Hypothalamus (tissue), 51 donors: ENCODE data around the gene TAF5.
"Not testable (repeated sequence)": the region's sequence is repeated elsewhere in the genome, so short reads cannot be mapped to it uniquely, and the experiment has no call there.

Source experiments
- DNase-seq, 51 donors: peaks; one replicate each; lab custom pipeline; 2025; lab: John Stamatoyannopoulos, UW

The TAF5 gene

GRCh38 chr10:103397191-103397825 lies 29.5 kb downstream of the TAF5 start:
- DNase-seq, result no peak

GRCh38 chr10:103413564-103413963 lies 45.8 kb downstream of the TAF5 start:
- DNase-seq, result no peak

GRCh38 chr10:103415581-103415980 lies 47.8 kb downstream of the TAF5 start:
- DNase-seq, result no peak

GRCh38 chr10:103416436-103417147 lies 48.8 kb downstream of the TAF5 start:
- DNase-seq, result peak in 26 of 51 donors; percentile 1 to 56 (median 16)

- not testable (repeated sequence) for DNase-seq
Observed at GRCh38 chr10:103417148-103417469, 49.3 kb downstream of the TAF5 start.

GRCh38 chr10:103417601-103418000 lies 49.8 kb downstream of the TAF5 start:
- DNase-seq, result no peak

GRCh38 chr10:103419101-103419500 lies 51.3 kb downstream of the TAF5 start:
- DNase-seq, result no peak

GRCh38 chr10:103423748-103424147 lies 56.0 kb downstream of the TAF5 start:
- no peak for DNase-seq

GRCh38 chr10:103427866-103428265 lies 60.1 kb downstream of the TAF5 start:
- no peak for DNase-seq

- no peak for DNase-seq
Observed at GRCh38 chr10:103428989-103429643, 61.3 kb downstream of the TAF5 start.

GRCh38 chr10:103429647-103430046 lies 61.9 kb downstream of the TAF5 start:
- DNase-seq, result no peak

- DNase-seq, result no peak
Observed at GRCh38 chr10:103431902-103432301, 64.1 kb downstream of the TAF5 start.

- no peak for DNase-seq
Observed at GRCh38 chr10:103433858-103434257, 66.1 kb downstream of the TAF5 start.
